GM23248 (cell line): ENCODE measurements around the gene GLDC.

Source experiments
- EZH2 ChIP-seq: fragments of 200-600 bp; sonication (generic); IDR thresholded peaks from 2 replicates; pipeline ENCODE4 v1.6.1; 2018; ENCODE audit warnings: antibody characterized with exemption, mild to moderate bottlenecking; ENCODE audit not compliant: insufficient read depth, poor library complexity, severe bottlenecking
- EZH2phosphoT487 ChIP-seq: fragments of 200-600 bp; sonication (generic); IDR thresholded peaks from 2 replicates; pipeline ENCODE4 v1.6.1; 2018; ENCODE audit warnings: antibody characterized with exemption, moderate library complexity, mild to moderate bottlenecking, low read depth; ENCODE audit not compliant: insufficient read depth

DNA sequence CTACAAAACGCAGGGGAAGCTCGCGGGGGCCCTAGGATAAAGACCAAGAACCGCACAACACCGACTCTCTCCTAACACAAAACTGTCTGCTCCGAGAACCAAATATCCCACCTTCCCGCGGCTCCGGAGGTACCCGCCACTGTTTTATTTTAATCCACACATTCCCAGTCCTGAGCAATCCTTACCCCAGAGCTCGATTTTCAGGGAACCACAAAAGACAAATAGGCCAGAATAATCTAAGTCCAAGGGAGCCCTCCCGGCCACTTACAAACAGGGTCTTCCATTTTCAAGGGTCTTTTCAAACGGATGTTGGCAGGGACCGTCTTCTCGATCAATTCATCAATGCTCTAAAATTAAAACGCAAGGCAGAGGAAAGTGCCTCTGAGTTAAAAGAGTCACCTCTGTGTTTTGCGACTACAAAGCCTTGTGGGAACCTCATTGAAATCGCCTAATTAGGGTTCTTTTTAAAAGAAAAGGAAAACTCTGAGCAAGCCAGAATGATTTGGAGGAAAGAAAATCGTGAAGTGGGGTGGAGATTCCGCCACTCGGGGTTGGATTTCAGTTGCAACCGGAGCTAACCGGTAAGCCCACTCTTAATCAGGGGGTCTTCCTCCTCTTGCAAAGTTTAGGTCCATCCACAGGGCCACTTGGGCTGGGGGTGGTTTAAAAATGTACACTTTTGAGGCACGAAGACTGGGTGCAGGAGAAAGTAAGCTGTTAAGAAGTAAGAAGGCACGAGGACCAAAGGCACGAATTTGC is 1.0 kb downstream of the GLDC start:
- TF ChIP-seq EZH2 (peak; percentile 96), EZH2phosphoT487 (0 out of 2 replicates have a peak, but pooled peaks have one; percentile 40)
